Fibroblast of lung (primary cell): ENCODE data around the gene CYB5RL. TPM values are rescaled to one million over a fixed set of nuclear protein-coding genes. Genes with fewer than 3 reads are reported as not detected.
A peak's percentile ranks its signal among the peaks of the same experiment; 100 is the strongest.

ENCODE experiments used
- DNase-seq, 2 donors: peaks; one replicate each; pipeline versions ENCODE4 v3.0.0 to v3.0.0-alpha.2; 2010; ENCODE audit warnings: low read depth in 2 of 2
- H2AFZ ChIP-seq: 2 replicates; pipeline ENCODE4 v1.5.1; 2012; ENCODE audit warnings: low read length, control low read depth, inconsistent platforms
- H3K27ac ChIP-seq: 2 replicates; pipeline ENCODE4 v1.5.1; 2011; ENCODE audit warnings: low read length, control low read depth; ENCODE audit not compliant: insufficient read depth
- H3K27me3 ChIP-seq: 2 replicates; pipeline ENCODE4 v1.5.1; 2011; ENCODE audit warnings: mild to moderate bottlenecking, low read length; ENCODE audit not compliant: control insufficient read depth, insufficient read depth
- H3K36me3 ChIP-seq: 2 replicates; pipeline ENCODE4 v1.5.1; 2011; ENCODE audit warnings: low read length; ENCODE audit not compliant: control insufficient read depth, insufficient read depth
- H3K4me1 ChIP-seq: 2 replicates; pipeline ENCODE4 v1.5.1; 2011; ENCODE audit warnings: low read length; ENCODE audit not compliant: control insufficient read depth, insufficient read depth; ENCODE audit errors: extremely low read depth
- H3K4me2 ChIP-seq: 2 replicates; pipeline ENCODE4 v1.5.1; 2011; ENCODE audit warnings: low read length, control low read depth; ENCODE audit not compliant: insufficient read depth; ENCODE audit errors: extremely low read depth
- H3K4me3 ChIP-seq, 4 experiments: fragments of 200-600 bp in 1 of 4; sonication (generic) in 1 of 4; replicated peaks in 1 of 4; 2 replicates each; pipeline ENCODE4 v1.5.1; 2011 to 2016; ENCODE audit warnings: low read length in 4 of 4, low read depth in 3 of 4, mild to moderate bottlenecking in 3 of 4, control low read depth in 2 of 4, inconsistent platforms in 1 of 4, mixed read lengths in 1 of 4; ENCODE audit not compliant: insufficient read depth in 1 of 4; ENCODE audit errors: control extremely low read depth in 1 of 4
- H3K79me2 ChIP-seq: 2 replicates; pipeline ENCODE4 v1.5.1; 2012; ENCODE audit warnings: mild to moderate bottlenecking, low read length, inconsistent platforms; ENCODE audit not compliant: control insufficient read depth, insufficient read depth
- H3K9ac ChIP-seq: 2 replicates; pipeline ENCODE4 v1.5.1; 2011; ENCODE audit warnings: mild to moderate bottlenecking, low read length, control low read depth; ENCODE audit not compliant: insufficient read depth
- H3K9me3 ChIP-seq: 2 replicates; pipeline ENCODE4 v1.5.1; 2012; ENCODE audit warnings: low read depth, low read length; ENCODE audit not compliant: control insufficient read depth, insufficient read depth
- H4K20me1 ChIP-seq: 2 replicates; pipeline ENCODE4 v1.5.1; 2011; ENCODE audit warnings: low read length; ENCODE audit not compliant: control insufficient read depth, insufficient read depth; ENCODE audit errors: extremely low read depth
- EZH2 ChIP-seq: IDR thresholded peaks from 2 replicates; pipeline ENCODE4 v1.5.1; 2012; ENCODE audit warnings: low read length, control low read depth, mild to moderate bottlenecking; ENCODE audit errors: missing control alignments
- polyA plus RNA-seq, 2 donors: library from polyadenylated mRNA; depleted of rRNA in 1 of 2; stranded (reverse) in 1 of 2; unstranded in 1 of 2; fragments of >200 nt; gene quantifications; 2 replicates each; pipeline ENCODE4 v1.2.1, GENCODE V29; 2011 to 2012; ENCODE audit warnings: missing spikeins in 1 of 2
- total RNA-seq: library from RNA; depleted of rRNA; stranded (reverse); fragments of >200 nt; gene quantifications from 2 replicates; pipeline ENCODE4 v1.2.1, GENCODE V29; 2014
- TF ChIP-seq, protein P1 (sequence below), 2 donors: IDR thresholded peaks in 1 of 2; conservative IDR thresholded peaks in 1 of 2; 1 replicate in 1 of 2; 2 replicates in 1 of 2; pipeline ENCODE4 v1.5.1; 2011 to 2012; ENCODE audit warnings: low read length in 2 of 2, control low read depth in 1 of 2, inconsistent platforms in 1 of 2, low read depth in 1 of 2, mild to moderate bottlenecking in 1 of 2

The CYB5RL gene
- total and polyA plus RNA-seq, 2 donors (not counting 1 experiment from before 2014, with no cell fraction given), result 4.1 to 6.6 TPM

DNA sequence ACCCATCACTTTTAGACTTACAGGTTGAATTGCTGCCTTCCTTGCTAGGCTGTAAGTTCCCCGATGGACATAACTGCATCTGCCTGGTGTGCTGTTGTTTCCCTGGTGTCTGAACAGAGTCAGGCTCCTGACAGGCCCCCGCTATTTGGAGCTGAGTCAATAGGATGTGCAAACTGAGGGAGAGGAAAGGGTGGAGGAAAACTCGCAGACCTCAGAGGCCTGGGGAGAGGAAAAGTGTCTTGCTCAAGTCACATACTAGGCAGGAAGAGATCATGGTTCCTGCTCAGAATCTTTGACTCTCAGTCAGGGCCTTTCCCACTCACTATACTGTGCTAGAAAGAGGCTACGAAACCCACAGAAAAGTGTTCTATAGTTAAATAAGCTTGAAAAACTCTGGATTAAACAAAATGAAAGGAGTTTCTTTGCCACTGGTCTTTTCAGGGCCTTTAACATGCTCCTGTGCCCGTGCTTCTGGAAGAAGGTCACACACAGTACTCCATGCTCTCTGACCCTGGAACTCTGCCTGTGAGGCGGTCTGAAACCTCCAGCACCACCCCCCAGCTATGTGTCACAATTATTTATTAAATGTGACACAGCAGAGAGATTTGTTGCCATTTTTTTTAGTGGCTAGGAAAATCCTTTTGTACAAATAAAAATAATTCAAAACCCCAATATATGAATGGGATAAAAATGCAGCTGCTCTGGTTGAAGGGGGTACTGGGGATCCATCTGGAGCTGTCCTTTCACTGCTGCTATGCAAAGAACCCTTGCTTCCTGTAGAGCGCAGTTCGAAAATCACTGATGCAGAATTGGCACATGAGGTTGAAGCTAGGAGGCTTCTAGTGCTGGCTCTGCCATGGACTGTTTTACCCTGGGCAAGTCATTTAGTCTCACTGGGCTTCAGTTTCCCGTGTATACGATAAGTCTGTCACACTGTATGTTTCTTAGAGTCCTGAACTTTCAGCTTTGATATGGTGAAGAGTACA is 26.9 kb downstream of the CYB5RL start:
- peak overlapping the region; percentile 41 for H3K27ac ChIP-seq
- no peaks in the 10 kb centered on the region for H3K79me2 ChIP-seq
- no peak for TF ChIP-seq EZH2
- TF ChIP-seq, protein P1, sequence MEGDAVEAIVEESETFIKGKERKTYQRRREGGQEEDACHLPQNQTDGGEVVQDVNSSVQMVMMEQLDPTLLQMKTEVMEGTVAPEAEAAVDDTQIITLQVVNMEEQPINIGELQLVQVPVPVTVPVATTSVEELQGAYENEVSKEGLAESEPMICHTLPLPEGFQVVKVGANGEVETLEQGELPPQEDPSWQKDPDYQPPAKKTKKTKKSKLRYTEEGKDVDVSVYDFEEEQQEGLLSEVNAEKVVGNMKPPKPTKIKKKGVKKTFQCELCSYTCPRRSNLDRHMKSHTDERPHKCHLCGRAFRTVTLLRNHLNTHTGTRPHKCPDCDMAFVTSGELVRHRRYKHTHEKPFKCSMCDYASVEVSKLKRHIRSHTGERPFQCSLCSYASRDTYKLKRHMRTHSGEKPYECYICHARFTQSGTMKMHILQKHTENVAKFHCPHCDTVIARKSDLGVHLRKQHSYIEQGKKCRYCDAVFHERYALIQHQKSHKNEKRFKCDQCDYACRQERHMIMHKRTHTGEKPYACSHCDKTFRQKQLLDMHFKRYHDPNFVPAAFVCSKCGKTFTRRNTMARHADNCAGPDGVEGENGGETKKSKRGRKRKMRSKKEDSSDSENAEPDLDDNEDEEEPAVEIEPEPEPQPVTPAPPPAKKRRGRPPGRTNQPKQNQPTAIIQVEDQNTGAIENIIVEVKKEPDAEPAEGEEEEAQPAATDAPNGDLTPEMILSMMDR (conservative IDR thresholded peaks at IDR 0.05 in 1 of 2, IDR thresholded peaks at IDR 0.05 in 1 of 2; ENCODE audit: low read depth in 1 of 2, low read length in 2 of 2), result no peak
- no peaks in the 10 kb centered on the region for H3K36me3 ChIP-seq
- peak in 1 of 2 donors; percentile 22 for DNase-seq
- no peak overlapping the region for H3K4me3 ChIP-seq
- H3K9ac ChIP-seq, result no peak overlapping the region
- H3K4me1 ChIP-seq, result peaks cover 6% of the 10 kb centered on the region
- H2AFZ ChIP-seq, result peak overlapping the region; percentile 12
- no peaks in the 10 kb centered on the region for H3K27me3 ChIP-seq
- no peaks in the 10 kb centered on the region for H4K20me1 ChIP-seq
- no peak overlapping the region for H3K4me2 ChIP-seq
- no peaks in the 10 kb centered on the region for H3K9me3 ChIP-seq

DNA sequence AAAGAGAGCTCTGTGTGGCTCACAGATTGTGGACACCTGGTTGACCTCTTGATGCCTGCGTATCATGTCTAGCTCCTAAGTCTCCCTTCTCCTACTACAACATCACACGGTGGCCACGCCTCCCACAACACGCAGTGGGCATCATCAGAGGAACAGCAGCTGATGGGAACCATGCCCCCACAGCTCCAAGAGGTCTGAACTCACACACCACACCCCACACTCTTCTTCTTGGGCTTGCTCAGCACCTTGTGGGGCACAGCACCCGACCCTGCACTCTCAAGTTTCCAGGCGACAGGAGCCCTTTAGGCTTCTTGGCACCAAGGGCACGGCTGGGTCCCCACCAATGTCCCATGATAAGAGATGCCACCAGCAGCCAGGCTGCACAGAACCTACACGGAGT is 28.2 kb downstream of the CYB5RL start:
- H3K9me3 ChIP-seq, result no peaks in the 10 kb centered on the region
- H3K79me2 ChIP-seq, result no peaks in the 10 kb centered on the region
- no peak for DNase-seq
- no peak for TF ChIP-seq EZH2
- TF ChIP-seq, protein P1 (conservative IDR thresholded peaks at IDR 0.05 in 1 of 2, IDR thresholded peaks at IDR 0.05 in 1 of 2; ENCODE audit: low read depth in 1 of 2, low read length in 2 of 2), result no peak
- H3K4me3 ChIP-seq, result no peak overlapping the region
- no peak overlapping the region for H2AFZ ChIP-seq
- no peaks in the 10 kb centered on the region for H3K36me3 ChIP-seq
- H3K27me3 ChIP-seq, result no peaks in the 10 kb centered on the region
- H4K20me1 ChIP-seq, result no peaks in the 10 kb centered on the region
- no peak overlapping the region for H3K9ac ChIP-seq
- H3K4me2 ChIP-seq, result no peak overlapping the region
- no peak overlapping the region for H3K27ac ChIP-seq
- H3K4me1 ChIP-seq, result peaks cover 8% of the 10 kb centered on the region

DNA sequence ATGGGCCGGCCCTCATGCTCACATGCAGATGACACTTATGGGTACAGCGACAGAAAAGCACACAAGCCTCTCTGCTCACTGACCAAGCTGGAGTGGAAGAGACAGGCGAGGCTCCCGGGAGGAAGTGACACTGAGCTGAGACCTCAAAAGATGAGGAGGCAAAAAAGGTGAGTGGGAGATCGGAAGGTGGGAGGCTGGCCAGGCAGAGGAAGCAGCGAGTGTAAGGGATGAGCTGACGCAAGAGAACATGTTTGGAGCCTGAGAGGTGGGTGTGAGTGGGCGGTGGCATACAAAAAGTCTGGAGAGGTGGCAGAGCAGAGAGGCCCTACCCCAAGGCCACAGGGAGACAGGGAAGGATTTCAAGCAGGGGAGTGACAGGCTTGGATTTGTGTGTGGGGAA is 28.8 kb downstream of the CYB5RL start:
- H3K79me2 ChIP-seq, result no peaks in the 10 kb centered on the region
- no peak for DNase-seq
- TF ChIP-seq, protein P1 (conservative IDR thresholded peaks at IDR 0.05 in 1 of 2, IDR thresholded peaks at IDR 0.05 in 1 of 2; ENCODE audit: low read depth in 1 of 2, low read length in 2 of 2), result no peak
- no peak for TF ChIP-seq EZH2

More for the DNA sequence above, 28.8 kb downstream of the CYB5RL start:
- H4K20me1 ChIP-seq, result no peaks in the 10 kb centered on the region
- no peak overlapping the region for H3K27ac ChIP-seq
- no peak overlapping the region for H3K9ac ChIP-seq
- H3K4me2 ChIP-seq, result no peak overlapping the region
- H3K4me1 ChIP-seq, result peaks cover 8% of the 10 kb centered on the region
- H3K36me3 ChIP-seq, result no peaks in the 10 kb centered on the region
- no peaks in the 10 kb centered on the region for H3K9me3 ChIP-seq
- H3K4me3 ChIP-seq, result no peak overlapping the region
- no peaks in the 10 kb centered on the region for H3K27me3 ChIP-seq
- no peak overlapping the region for H2AFZ ChIP-seq
